Thoracic aorta (tissue), 2 donors: ENCODE measurements around the gene MAP2K6. TPM values are rescaled to one million over a fixed set of nuclear protein-coding genes. Genes with fewer than 3 reads are reported as not detected.

ENCODE experiments used
- ATAC-seq: fragments of 150-250 bp; one replicate; pipeline ENCODE4 v1.8.0; 2017; ENCODE audit warnings: low read depth; ENCODE audit not compliant: insufficient number of reproducible peaks, low FRiP score
- DNase-seq: peaks from one replicate; pipeline ENCODE4 v3.0.0-alpha.2; 2020; ENCODE audit warnings: low spot score
- H3K27ac ChIP-seq, 2 donors: fragments of 200-600 bp; sonication (generic); 1 replicate in 1 of 2; 2 replicates in 1 of 2; pipeline ENCODE4 v1.5.1; 2016; ENCODE audit warnings: mild to moderate bottlenecking in 2 of 2, moderate library complexity in 2 of 2
- H3K27me3 ChIP-seq: fragments of 200-600 bp; sonication (generic); replicated peaks from 2 replicates; pipeline ENCODE4 v1.6.0; 2016; ENCODE audit warnings: mild to moderate bottlenecking; ENCODE audit not compliant: insufficient read depth
- H3K36me3 ChIP-seq: fragments of 200-600 bp; sonication (generic); one replicate; pipeline ENCODE4 v1.5.1; 2016
- H3K4me1 ChIP-seq, 2 donors: fragments of 200-600 bp; sonication (generic); 1 replicate in 1 of 2; 2 replicates in 1 of 2; pipeline versions ENCODE4 v1.5.1 to v1.6.0; 2016; ENCODE audit warnings: low read depth in 2 of 2, mild to moderate bottlenecking in 1 of 2; ENCODE audit not compliant: control insufficient read depth in 1 of 2
- H3K4me3 ChIP-seq: fragments of 200-600 bp; sonication (generic); 2 replicates; pipeline ENCODE4 v1.5.1; 2016; ENCODE audit warnings: mild to moderate bottlenecking
- H3K9me3 ChIP-seq: fragments of 200-600 bp; sonication (generic); 2 replicates; pipeline ENCODE4 v1.5.1; 2016
- total RNA-seq, 2 donors: library from RNA; depleted of rRNA; stranded (reverse); fragments of >200 nt; gene quantifications; one replicate each; pipeline versions ENCODE4 v1.1.0 to v1.2.3, GENCODE V29; 2016
- TF ChIP-seq, protein P1 (sequence below): fragments of 200-600 bp; sonication (generic); IDR thresholded peaks from one replicate; pipeline ENCODE4 v1.5.1; 2019; ENCODE audit warnings: antibody characterized with exemption

MAP2K6 gene
- total RNA-seq, 2 donors from 2014 or later = 1.5 to 6.3 TPM

DNA sequence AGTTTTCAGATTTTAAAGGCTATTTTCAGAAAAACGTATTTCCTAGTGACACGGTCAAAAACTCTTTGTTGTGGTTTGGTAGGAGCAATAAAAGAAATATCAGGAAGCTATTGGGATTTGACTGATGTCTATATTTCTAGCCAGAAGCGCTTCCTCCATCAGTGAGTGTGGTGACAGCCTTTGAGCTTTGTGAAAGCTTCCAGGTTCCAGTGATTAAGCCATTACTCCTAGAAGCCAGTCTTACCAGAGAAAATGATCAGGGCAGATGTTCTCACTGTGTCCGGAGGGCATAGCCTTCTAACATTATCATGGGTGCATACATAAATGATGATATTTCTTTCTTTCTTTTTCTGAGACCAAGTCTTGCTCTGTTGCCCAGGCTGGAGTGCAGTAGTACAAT, 39.6 kb downstream of the MAP2K6 start:
- no peak for ATAC-seq
- no peaks in the 10 kb centered on the region for H3K27me3 ChIP-seq
- TF ChIP-seq, protein P1, sequence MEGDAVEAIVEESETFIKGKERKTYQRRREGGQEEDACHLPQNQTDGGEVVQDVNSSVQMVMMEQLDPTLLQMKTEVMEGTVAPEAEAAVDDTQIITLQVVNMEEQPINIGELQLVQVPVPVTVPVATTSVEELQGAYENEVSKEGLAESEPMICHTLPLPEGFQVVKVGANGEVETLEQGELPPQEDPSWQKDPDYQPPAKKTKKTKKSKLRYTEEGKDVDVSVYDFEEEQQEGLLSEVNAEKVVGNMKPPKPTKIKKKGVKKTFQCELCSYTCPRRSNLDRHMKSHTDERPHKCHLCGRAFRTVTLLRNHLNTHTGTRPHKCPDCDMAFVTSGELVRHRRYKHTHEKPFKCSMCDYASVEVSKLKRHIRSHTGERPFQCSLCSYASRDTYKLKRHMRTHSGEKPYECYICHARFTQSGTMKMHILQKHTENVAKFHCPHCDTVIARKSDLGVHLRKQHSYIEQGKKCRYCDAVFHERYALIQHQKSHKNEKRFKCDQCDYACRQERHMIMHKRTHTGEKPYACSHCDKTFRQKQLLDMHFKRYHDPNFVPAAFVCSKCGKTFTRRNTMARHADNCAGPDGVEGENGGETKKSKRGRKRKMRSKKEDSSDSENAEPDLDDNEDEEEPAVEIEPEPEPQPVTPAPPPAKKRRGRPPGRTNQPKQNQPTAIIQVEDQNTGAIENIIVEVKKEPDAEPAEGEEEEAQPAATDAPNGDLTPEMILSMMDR = no peak

DNA sequence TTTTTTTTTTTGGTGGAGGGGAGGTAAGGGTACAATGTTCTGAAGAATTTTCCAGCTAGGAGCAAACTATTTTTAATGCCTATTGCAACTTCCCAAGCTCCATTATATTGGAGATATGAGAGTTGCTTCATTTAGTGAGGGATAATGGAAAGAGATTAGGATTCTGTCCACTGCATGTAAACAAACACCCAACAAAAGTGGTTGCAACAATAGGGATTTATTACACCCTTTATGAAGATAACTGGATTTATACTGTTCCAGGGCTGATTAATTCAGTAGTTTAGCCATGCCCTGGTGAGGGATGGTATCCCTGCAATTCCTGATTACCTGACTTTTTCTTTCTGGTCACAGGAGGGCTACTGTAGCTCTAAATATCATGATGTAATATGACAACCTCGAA, 40.5 kb downstream of the MAP2K6 start:
- H3K36me3 ChIP-seq = no peaks in the 10 kb centered on the region
- DNase-seq = no peak
- H3K27ac ChIP-seq = no peak overlapping the region
- no peak for ATAC-seq
- H3K4me3 ChIP-seq = no peak overlapping the region
- no peaks in the 10 kb centered on the region for H3K9me3 ChIP-seq
- no peaks in the 10 kb centered on the region for H3K27me3 ChIP-seq
- no peaks in the 10 kb centered on the region for H3K4me1 ChIP-seq
- TF ChIP-seq, protein P1 = no peak

More for the DNA sequence above, 39.6 kb downstream of the MAP2K6 start:
- no peaks in the 10 kb centered on the region for H3K36me3 ChIP-seq
- no peaks in the 10 kb centered on the region for H3K4me1 ChIP-seq
- H3K4me3 ChIP-seq = no peak overlapping the region
- H3K27ac ChIP-seq = no peak overlapping the region
- no peak for DNase-seq
- no peaks in the 10 kb centered on the region for H3K9me3 ChIP-seq

DNA sequence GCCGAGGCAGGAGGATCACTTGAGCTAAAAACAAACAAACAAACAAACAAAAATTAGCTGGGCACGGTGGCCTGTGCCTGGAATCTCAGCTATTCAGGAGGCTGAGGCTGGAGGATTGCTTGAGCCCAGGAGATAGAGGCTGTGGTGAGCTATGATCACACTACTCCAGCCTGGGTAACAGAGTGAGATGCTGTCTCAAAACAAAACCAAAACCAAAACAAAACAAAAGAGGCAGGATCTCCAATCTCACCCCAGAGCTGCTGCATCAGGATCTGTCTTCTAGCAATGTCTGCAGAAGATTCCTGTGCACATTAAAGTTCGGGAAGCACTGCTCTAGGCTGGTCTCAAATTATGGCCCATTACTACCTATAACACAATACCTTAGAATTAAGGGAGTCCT, 43.1 kb downstream of the MAP2K6 start:
- H3K27ac ChIP-seq = no peak overlapping the region
- no peak for DNase-seq
- H3K9me3 ChIP-seq = no peaks in the 10 kb centered on the region
- TF ChIP-seq, protein P1 = no peak
- H3K27me3 ChIP-seq = no peaks in the 10 kb centered on the region
- no peak for ATAC-seq
- no peak overlapping the region for H3K4me3 ChIP-seq
- peaks cover 0 to 11% of the 10 kb centered on the region in 2 donors for H3K4me1 ChIP-seq
- H3K36me3 ChIP-seq = no peaks in the 10 kb centered on the region

DNA sequence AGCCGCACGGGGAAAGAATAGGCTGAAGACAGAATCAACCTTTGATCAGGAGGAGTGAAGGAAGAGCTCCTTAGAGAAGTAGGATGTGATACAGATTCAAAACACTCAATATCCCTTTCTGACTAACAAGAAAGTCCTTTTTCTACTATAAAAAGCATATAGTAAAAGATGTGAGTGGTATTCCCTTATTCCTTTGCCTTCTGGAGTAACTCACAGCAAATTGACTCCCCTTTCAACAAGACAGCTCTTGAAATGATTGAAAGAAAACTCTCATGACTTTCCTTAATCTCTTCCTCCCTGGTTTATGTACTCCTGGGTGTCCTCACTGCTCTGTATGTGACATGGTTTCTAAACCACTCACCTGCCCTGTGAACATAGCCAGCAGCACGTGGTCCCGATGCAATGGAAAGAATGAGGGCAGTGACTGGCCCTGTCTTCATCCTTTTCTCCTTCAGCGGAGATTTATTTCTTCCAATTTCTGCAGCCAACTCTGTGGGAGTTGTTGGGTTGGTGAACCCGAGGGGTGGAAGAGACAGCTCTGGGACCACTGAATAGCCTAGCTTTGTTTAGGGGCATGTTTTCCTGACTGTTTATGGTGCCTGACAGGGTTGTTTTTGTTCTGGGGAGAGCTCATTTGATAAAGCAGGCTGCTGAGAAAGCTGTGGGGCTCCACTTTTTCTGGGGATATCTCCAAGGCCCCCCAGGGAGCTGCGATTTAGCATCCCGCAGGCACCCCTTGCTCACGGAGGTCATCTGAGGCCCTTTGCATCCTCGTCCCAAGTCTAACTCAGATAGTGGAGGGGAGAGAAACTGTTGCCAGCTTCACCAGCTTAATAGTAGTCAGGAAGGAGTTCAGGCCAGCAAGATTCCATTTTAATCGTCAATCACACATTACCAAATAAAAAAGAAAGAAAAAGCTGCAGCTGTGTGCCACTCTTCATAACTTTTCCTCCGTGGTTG, 46.7 kb downstream of the MAP2K6 start:
- Histone ChIP-seq H3K9me3 (no peaks in the 10 kb centered on the region), H3K27ac (no peak overlapping the region), H3K36me3 (no peaks in the 10 kb centered on the region), H3K4me1 (peaks cover 0 to 11% of the 10 kb centered on the region in 2 donors), H3K27me3 (no peaks in the 10 kb centered on the region), H3K4me3 (peak overlapping the region; percentile 47)
- TF ChIP-seq, protein P1 = no peak
- ATAC-seq (no peak), DNase-seq (no peak)

DNA sequence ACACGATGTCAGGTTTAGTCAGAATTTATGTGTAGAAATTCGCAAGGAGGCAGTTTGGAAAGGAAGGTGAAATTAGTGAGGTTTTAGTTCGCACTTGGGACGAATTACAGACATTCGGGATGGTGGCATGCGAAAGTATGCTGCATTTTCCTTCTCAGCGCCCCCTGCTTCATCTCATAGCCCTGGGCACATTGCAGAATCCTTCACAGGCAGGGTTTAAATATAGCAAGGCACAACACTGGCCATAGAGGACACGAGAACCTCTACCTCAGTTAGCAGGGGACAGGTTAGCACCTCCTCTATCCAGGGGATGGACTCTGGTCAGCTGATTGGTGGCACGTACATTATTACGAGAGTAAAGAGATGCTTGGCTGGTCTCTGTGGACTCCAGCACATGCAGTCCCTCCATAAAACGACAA, 47.5 kb downstream of the MAP2K6 start:
- peaks cover 0 to 11% of the 10 kb centered on the region in 2 donors for H3K4me1 ChIP-seq
- H3K9me3 ChIP-seq = no peaks in the 10 kb centered on the region
- H3K4me3 ChIP-seq = peak overlapping the region; percentile 47
- no peak for DNase-seq
- no peaks in the 10 kb centered on the region for H3K27me3 ChIP-seq
- ATAC-seq = no peak
- TF ChIP-seq, protein P1 = no peak
- H3K27ac ChIP-seq = no peak overlapping the region
- no peaks in the 10 kb centered on the region for H3K36me3 ChIP-seq
